Kidney epithelial cell (primary cell): ENCODE results near the gene STXBP4. TPM values are rescaled to one million over a fixed set of nuclear protein-coding genes. Genes with fewer than 3 reads are reported as not detected.

Source experiments
- DNase-seq: peaks from one replicate; pipeline ENCODE4 v3.0.0-alpha.2; 2010; ENCODE audit warnings: low read depth
- H3K27me3 ChIP-seq: 2 replicates; pipeline ENCODE4 v1.6.0; 2011; ENCODE audit warnings: low read length; ENCODE audit not compliant: control insufficient read depth, insufficient read depth
- H3K36me3 ChIP-seq: 2 replicates; pipeline ENCODE4 v1.5.1; 2011; ENCODE audit warnings: low read length; ENCODE audit not compliant: control insufficient read depth, insufficient read depth
- H3K4me3 ChIP-seq: 2 replicates; pipeline ENCODE4 v1.5.1; 2011; ENCODE audit warnings: low read depth, mild to moderate bottlenecking, control low read depth, low read length
- CTCF ChIP-seq: IDR thresholded peaks from 2 replicates; pipeline ENCODE4 v1.5.1; 2011; ENCODE audit warnings: mild to moderate bottlenecking, moderate library complexity, low read length, control low read depth, inconsistent platforms; ENCODE audit not compliant: insufficient read depth, poor library complexity, severe bottlenecking
- total RNA-seq: library from RNA; depleted of rRNA; stranded (reverse); fragments of >200 nt; gene quantifications from 2 replicates; pipeline ENCODE4 v1.2.3, GENCODE V29; 2015

The STXBP4 gene, protein sequence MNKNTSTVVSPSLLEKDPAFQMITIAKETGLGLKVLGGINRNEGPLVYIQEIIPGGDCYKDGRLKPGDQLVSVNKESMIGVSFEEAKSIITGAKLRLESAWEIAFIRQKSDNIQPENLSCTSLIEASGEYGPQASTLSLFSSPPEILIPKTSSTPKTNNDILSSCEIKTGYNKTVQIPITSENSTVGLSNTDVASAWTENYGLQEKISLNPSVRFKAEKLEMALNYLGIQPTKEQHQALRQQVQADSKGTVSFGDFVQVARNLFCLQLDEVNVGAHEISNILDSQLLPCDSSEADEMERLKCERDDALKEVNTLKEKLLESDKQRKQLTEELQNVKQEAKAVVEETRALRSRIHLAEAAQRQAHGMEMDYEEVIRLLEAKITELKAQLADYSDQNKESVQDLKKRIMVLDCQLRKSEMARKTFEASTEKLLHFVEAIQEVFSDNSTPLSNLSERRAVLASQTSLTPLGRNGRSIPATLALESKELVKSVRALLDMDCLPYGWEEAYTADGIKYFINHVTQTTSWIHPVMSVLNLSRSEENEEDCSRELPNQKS
- total RNA-seq: 24.0 and 40.1 TPM in 2 replicates

GRCh38 chr17:54968262-54968987, at the start of gene STXBP4, which contains the start of gene COX11:
Gene STXBP4, plus strand, starts transcription at chr17:54968765. Its CDS starts 17,455 bp downstream, at chr17:54986220.
Gene COX11, minus strand, starts transcription at chr17:54968654. Its CDS starts 8 bp downstream, at chr17:54968646.
- peak within 1 kb of the TSS; percentile 62 for H3K4me3 ChIP-seq
- peak; percentile 88 for DNase-seq
- no peaks in the 10 kb centered on the region for H3K27me3 ChIP-seq
- peak; percentile 60 for TF ChIP-seq CTCF
- no peaks in the 10 kb centered on the region for H3K36me3 ChIP-seq

DNA sequence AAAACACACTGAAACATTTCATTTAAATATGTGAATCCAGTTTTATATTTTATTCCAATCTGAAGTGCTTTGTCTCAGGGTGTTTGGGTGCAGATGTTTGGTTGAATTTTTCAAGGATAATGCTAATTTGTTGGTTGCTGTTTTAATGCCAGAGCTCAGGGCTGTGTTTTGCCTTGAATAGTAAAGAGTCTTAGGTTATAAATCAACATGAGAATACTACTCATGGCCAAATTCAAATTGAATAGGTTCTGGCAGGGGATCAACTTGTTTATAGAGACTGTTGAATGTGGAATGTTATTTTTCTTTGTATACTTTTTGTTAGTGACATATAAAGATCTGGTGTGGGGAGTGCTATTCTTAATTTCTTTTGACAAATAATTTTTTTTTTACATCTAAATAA, 49.1 kb upstream of the STXBP4 start:
- Histone ChIP-seq H3K36me3 (peaks cover 1% of the 10 kb centered on the region), H3K4me3 (no peak overlapping the region), H3K27me3 (no peaks in the 10 kb centered on the region)
- no peak for DNase-seq
- TF ChIP-seq CTCF: no peak

- Histone ChIP-seq H3K4me3 (no peak overlapping the region), H3K27me3 (no peaks in the 10 kb centered on the region), H3K36me3 (peaks cover 3% of the 10 kb centered on the region)
- DNase-seq: no peak
- TF ChIP-seq CTCF: no peak
These were observed 47.7 kb upstream of the STXBP4 start for GRCh38 chr17:54920819-54921218.

- H3K4me3 ChIP-seq: no peak overlapping the region
- no peaks in the 10 kb centered on the region for H3K27me3 ChIP-seq
- H3K36me3 ChIP-seq: peaks cover 2% of the 10 kb centered on the region
- DNase-seq: no peak
- no peak for TF ChIP-seq CTCF
These were observed 44.2 kb upstream of the STXBP4 start for GRCh38 chr17:54924405-54924804.

GRCh38 chr17:54927525-54927924, 41.0 kb upstream of the STXBP4 start:
- TF ChIP-seq CTCF: no peak
- no peak for DNase-seq
- H3K4me3 ChIP-seq: no peak overlapping the region
- H3K36me3 ChIP-seq: peaks cover 3% of the 10 kb centered on the region
- H3K27me3 ChIP-seq: no peaks in the 10 kb centered on the region
